ENCODE data around the gene ARHGEF17. TPM values are rescaled to one million over a fixed set of nuclear protein-coding genes. Genes with fewer than 3 reads are reported as not detected.

Gene ARHGEF17
- total and polyA plus RNA-seq, 2 of the 8 experiments (the other 6 are each of a cell fraction or from before 2014, with no cell fraction given): 11.3 to 14.6 TPM

DNA sequence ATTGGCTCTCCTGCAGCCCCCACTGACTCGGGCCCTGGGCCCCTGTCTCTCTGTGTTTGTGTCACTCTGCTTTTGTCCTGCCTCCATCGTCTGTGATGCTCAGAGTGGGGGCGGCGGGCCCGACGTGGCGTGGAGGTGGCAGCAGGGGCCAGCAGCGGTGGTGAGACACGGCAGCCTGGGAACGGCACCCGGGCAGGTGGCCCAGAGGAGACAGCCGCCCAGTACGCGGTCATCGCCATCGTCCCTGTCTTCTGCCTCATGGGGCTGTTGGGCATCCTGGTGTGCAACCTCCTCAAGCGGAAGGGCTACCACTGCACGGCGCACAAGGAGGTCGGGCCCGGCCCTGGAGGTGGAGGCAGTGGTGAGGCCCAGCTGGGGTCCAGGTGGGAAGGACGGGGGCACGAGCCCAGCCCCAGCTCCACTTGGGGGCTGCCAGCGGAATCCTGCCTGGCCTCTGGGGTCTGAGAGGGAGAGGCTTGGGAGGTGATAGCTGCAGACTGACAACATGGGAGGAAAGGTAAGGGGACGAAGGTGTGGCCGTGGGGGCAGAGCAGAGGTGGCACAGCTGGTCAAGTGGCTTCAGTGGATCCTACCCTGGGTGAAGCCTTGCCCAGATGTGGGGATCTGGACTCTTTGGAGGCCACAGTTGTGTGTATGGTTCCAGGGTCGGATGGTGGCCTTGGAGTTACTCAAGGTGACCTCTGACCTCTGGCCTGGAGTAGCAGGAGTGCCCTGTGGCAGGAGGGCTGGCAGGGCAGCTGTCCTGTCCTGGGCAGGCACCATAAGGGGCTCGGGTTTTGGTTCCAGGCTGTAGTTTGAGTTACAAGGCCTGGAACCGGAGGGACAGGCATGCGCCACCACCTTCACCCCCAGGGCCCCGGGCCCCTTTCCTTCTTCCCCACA is 84.3 kb downstream of the ARHGEF17 start (continued):
- TF ChIP-seq, protein P1, sequence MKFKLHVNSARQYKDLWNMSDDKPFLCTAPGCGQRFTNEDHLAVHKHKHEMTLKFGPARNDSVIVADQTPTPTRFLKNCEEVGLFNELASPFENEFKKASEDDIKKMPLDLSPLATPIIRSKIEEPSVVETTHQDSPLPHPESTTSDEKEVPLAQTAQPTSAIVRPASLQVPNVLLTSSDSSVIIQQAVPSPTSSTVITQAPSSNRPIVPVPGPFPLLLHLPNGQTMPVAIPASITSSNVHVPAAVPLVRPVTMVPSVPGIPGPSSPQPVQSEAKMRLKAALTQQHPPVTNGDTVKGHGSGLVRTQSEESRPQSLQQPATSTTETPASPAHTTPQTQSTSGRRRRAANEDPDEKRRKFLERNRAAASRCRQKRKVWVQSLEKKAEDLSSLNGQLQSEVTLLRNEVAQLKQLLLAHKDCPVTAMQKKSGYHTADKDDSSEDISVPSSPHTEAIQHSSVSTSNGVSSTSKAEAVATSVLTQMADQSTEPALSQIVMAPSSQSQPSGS (IDR thresholded peaks at IDR 0.05; ENCODE audit: low read length): no peak
- no peak for TF ChIP-seq POLR2AphosphoS5 (IDR thresholded peaks at IDR 0.05; ENCODE audit: low read depth, low read length)

Measured in H1 (cell line).